ENCODE measurements around the gene CCDC102A. TPM values are rescaled to one million over a fixed set of nuclear protein-coding genes. Genes with fewer than 3 reads are reported as not detected.

CCDC102A gene
- total RNA-seq, 1 experiment from 2014 or later: 8.1 TPM

- H3K36me3 ChIP-seq (ENCODE audit: low read depth): no peaks in the 10 kb centered on the region
- no peaks in the 10 kb centered on the region for H3K9me2 ChIP-seq (ENCODE audit: insufficient read depth)
- no peaks in the 10 kb centered on the region for H3K27me3 ChIP-seq (ENCODE audit: insufficient read depth, low read depth)
- H4K20me1 ChIP-seq (ENCODE audit: insufficient read depth): no peaks in the 10 kb centered on the region
- no peak overlapping the region for H3K4me3 ChIP-seq
- CTCF ChIA-PET: interaction anchor here (0.6 to 0.7 kb wide), 5 partner anchors 40 to 758 kb away, joined by 3 to 12 read pairs (median 5); no protein-coding TSS in a partner anchor
- intact Hi-C loops (cut with micrococcal nuclease; ENCODE audit: unreplicated experiment): loop anchor here (1.0 to 10.0 kb wide), 6 partner anchors 73 to 429 kb away; partner anchors contain the start of gene KATNB1
- no peaks in the 10 kb centered on the region for H3F3A ChIP-seq (ENCODE audit: insufficient read depth, low read depth)
- no peak overlapping the region for H3K4me2 ChIP-seq
- peak; percentile 52 to 69 for DNase-seq
- no peaks in the 10 kb centered on the region for H3K4me1 ChIP-seq (replicated peaks; ENCODE audit: insufficient read depth)
- POLR2A ChIA-PET (ENCODE audit: unreplicated experiment): no interaction called here
- H3K9me3 ChIP-seq (ENCODE audit: insufficient read depth, low read depth): no peaks in the 10 kb centered on the region
- H3K27ac ChIP-seq: no peak overlapping the region
- H2AFZ ChIP-seq: no peak overlapping the region
- H3K79me2 ChIP-seq (ENCODE audit: low read depth): no peaks in the 10 kb centered on the region
- TF ChIP-seq EZH2 (IDR thresholded peaks at IDR 0.05; ENCODE audit: low read depth) (no peak), CTCF (conservative IDR thresholded peaks at IDR 0.05) (peak; percentile 95)
- BruUV-seq (replicated peaks): no TSS peak
These were observed 40.1 kb upstream of the CCDC102A start for GRCh38 chr16:57576429-57576870.

GRCh38 chr16:57575468-57576277, 39.3 kb upstream of the CCDC102A start:
- Histone ChIP-seq H3K4me3 (no peak overlapping the region), H3K4me1 (replicated peaks; ENCODE audit: insufficient read depth) (no peaks in the 10 kb centered on the region), H2AFZ (no peak overlapping the region), H3K27me3 (ENCODE audit: insufficient read depth, low read depth) (peaks cover 4% of the 10 kb centered on the region; the same call in 1 of the 2 replicates), H3K36me3 (ENCODE audit: low read depth) (no peaks in the 10 kb centered on the region), H3F3A (ENCODE audit: insufficient read depth, low read depth) (no peaks in the 10 kb centered on the region), H4K20me1 (ENCODE audit: insufficient read depth) (no peaks in the 10 kb centered on the region), H3K4me2 (no peak overlapping the region), H3K79me2 (ENCODE audit: low read depth) (no peaks in the 10 kb centered on the region), H3K9me2 (ENCODE audit: insufficient read depth) (no peaks in the 10 kb centered on the region), H3K9me3 (ENCODE audit: insufficient read depth, low read depth) (no peaks in the 10 kb centered on the region), H3K27ac (no peak overlapping the region)
- intact Hi-C loops (cut with micrococcal nuclease; ENCODE audit: unreplicated experiment): loop anchor here (1.0 to 10.0 kb wide), 6 partner anchors 74 to 430 kb away; partner anchors contain the start of gene KATNB1
- CTCF ChIA-PET: interaction anchor here (0.6 kb wide), 1 partner anchor 452 kb away, joined by 4 read pairs; no protein-coding TSS in a partner anchor
- no peak for TF ChIP-seq CTCF (conservative IDR thresholded peaks at IDR 0.05)
- no peak for TF ChIP-seq EZH2 (IDR thresholded peaks at IDR 0.05; ENCODE audit: low read depth)
- DNase-seq: no peak
- POLR2A ChIA-PET (ENCODE audit: unreplicated experiment): no interaction called here
- BruUV-seq (replicated peaks): no TSS peak

GRCh38 chr16:57574646-57575467, 38.5 kb upstream of the CCDC102A start:
- no TSS peak for BruUV-seq (replicated peaks)
- Histone ChIP-seq H3K27ac (no peak overlapping the region), H3K9me3 (ENCODE audit: insufficient read depth, low read depth) (no peaks in the 10 kb centered on the region), H2AFZ (no peak overlapping the region), H3K79me2 (ENCODE audit: low read depth) (no peaks in the 10 kb centered on the region), H3K4me1 (replicated peaks; ENCODE audit: insufficient read depth) (no peaks in the 10 kb centered on the region), H3K4me2 (no peak overlapping the region), H3F3A (ENCODE audit: insufficient read depth, low read depth) (no peaks in the 10 kb centered on the region), H3K27me3 (ENCODE audit: insufficient read depth, low read depth) (peaks cover 13% of the 10 kb centered on the region; the same call in 1 of the 2 replicates), H3K9me2 (ENCODE audit: insufficient read depth) (no peaks in the 10 kb centered on the region), H3K36me3 (ENCODE audit: low read depth) (no peaks in the 10 kb centered on the region), H3K4me3 (no peak overlapping the region), H4K20me1 (ENCODE audit: insufficient read depth) (no peaks in the 10 kb centered on the region)
- intact Hi-C loops (cut with micrococcal nuclease; ENCODE audit: unreplicated experiment): loop anchor here (5.0 to 10.0 kb wide), 3 partner anchors 162 to 322 kb away; partner anchors contain the start of gene KATNB1
- TF ChIP-seq CTCF (conservative IDR thresholded peaks at IDR 0.05) (no peak), EZH2 (IDR thresholded peaks at IDR 0.05; ENCODE audit: low read depth) (no peak)
- ChIA-PET CTCF (interaction anchor here (0.6 kb wide), 1 partner anchor 453 kb away, joined by 4 read pairs; no protein-coding TSS in a partner anchor), POLR2A (ENCODE audit: unreplicated experiment) (no interaction called here)
- no peak for DNase-seq
